ENCODE measurements around the gene ITGA8. TPM values are rescaled to one million over a fixed set of nuclear protein-coding genes. Genes with fewer than 3 reads are reported as not detected.
A peak's percentile ranks its signal among the peaks of the same experiment; 100 is the strongest.

ITGA8 gene
- total and polyA plus RNA-seq, 4 donors: 149 to 885 (median 426) TPM

DNA sequence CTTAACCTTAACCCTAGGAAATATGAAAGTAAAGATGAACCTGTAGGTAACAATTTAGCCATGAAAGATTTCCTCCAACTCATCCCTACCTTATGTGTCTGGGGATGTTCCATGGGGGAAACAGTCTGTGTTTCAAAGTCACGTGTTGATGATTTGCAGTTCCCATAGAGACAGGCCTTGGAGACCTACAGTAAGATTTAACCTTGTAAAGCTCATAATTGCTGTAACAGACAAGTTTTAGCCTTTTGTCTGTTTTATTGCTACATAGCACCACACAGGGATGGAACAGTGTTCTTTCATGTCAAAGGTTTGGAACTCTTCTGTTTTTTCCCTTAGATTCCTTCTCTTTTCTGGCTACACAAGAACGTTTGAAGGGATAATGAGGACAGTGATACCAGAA lies 35.2 kb upstream of the ITGA8 start:
- intact Hi-C loops (cut with DNase I): no loop called here
- no peak for DNase-seq
- no peaks in the 10 kb centered on the region for H3K36me3 ChIP-seq (ENCODE audit: control insufficient read depth in 1 of 2, insufficient read depth in 2 of 2, low read length in 1 of 2)
- 16 to 18% methylated on average over 2 of the region's 2 CpGs for WGBS, 2 donors
- no peaks in the 10 kb centered on the region for H3K4me1 ChIP-seq (ENCODE audit: control insufficient read depth in 1 of 2, insufficient read depth in 2 of 2, low read length in 2 of 2)
- no peak for ATAC-seq (ENCODE audit: low FRiP score)
- no peak overlapping the region for H3K4me3 ChIP-seq (ENCODE audit: low read length in 2 of 2)
- no peaks in the 10 kb centered on the region for H3K9me3 ChIP-seq (ENCODE audit: control insufficient read depth, low read length)
- H3K27ac ChIP-seq (ENCODE audit: low read depth in 1 of 2, low read length in 2 of 2): no peak overlapping the region
- H3K27me3 ChIP-seq (ENCODE audit: control insufficient read depth in 1 of 2, insufficient read depth in 2 of 2, low read length in 1 of 2): no peaks in the 10 kb centered on the region

DNA sequence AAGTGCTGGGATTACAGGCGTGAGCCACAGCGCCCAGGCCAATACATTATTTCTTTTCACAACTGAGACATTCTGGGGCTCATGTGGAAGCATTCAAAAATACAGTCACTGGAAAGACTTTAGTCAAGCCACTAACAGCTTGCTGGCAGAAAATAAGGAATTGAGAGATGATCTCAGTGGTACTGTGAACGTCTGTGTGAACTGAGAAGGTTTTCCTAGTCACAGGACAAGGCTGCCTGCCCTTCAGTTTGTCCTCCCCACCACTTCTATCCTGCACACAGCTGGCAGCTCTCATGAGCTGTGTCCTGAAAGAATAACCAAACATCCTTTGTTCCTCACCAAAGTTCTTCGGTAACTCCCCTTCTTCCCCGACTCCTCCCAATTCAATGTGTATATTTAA lies 31.3 kb upstream of the ITGA8 start:
- Histone ChIP-seq H3K36me3 (ENCODE audit: control insufficient read depth in 1 of 2, insufficient read depth in 2 of 2, low read length in 1 of 2) (no peaks in the 10 kb centered on the region), H3K4me3 (ENCODE audit: low read length in 2 of 2) (no peak overlapping the region), H3K9me3 (ENCODE audit: control insufficient read depth, low read length) (no peaks in the 10 kb centered on the region), H3K27ac (ENCODE audit: low read depth in 1 of 2, low read length in 2 of 2) (no peak overlapping the region), H3K27me3 (ENCODE audit: control insufficient read depth in 1 of 2, insufficient read depth in 2 of 2, low read length in 1 of 2) (no peaks in the 10 kb centered on the region), H3K4me1 (ENCODE audit: control insufficient read depth in 1 of 2, insufficient read depth in 2 of 2, low read length in 2 of 2) (peaks cover 0 to 2% of the 10 kb centered on the region in 2 donors)
- whole genome bisulfite sequencing, 2 donors: 74 to 77% methylated on average over 5 of the region's 5 CpGs
- intact Hi-C loops (cut with DNase I): no loop called here
- ATAC-seq (ENCODE audit: low FRiP score) (no peak), DNase-seq (no peak)

DNA sequence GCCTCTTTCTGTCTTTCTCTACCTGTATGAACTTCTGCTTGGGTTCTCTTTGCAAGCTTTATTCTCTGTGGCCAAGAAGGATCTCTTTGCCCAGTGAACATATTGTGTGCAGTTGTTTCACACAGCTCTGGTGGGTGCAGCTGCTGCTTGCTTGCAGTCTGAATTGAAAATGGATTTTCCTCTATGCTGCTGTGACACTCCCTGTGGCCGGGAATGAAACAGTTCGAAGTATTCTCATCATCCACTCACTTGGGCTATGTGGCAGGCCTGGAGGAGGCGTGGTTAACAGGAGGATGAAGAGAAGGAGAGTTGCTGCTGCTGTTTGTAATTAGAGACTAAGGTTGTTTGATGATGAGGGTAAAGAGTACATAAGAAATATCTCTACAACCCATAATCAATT lies 28.4 kb upstream of the ITGA8 start:
- H3K9me3 ChIP-seq (ENCODE audit: control insufficient read depth, low read length): no peaks in the 10 kb centered on the region
- DNase-seq: no peak
- H3K27ac ChIP-seq (ENCODE audit: low read depth in 1 of 2, low read length in 2 of 2): no peak overlapping the region
- H3K36me3 ChIP-seq (ENCODE audit: control insufficient read depth in 1 of 2, insufficient read depth in 2 of 2, low read length in 1 of 2): no peaks in the 10 kb centered on the region
- intact Hi-C loops (cut with DNase I): no loop called here
- no peak for ATAC-seq (ENCODE audit: low FRiP score)
- H3K27me3 ChIP-seq (ENCODE audit: control insufficient read depth in 1 of 2, insufficient read depth in 2 of 2, low read length in 1 of 2): no peaks in the 10 kb centered on the region
- no peak overlapping the region for H3K4me3 ChIP-seq (ENCODE audit: low read length in 2 of 2)
- 85% methylated on average over 3 of the region's 3 CpGs for WGBS, 2 donors
- H3K4me1 ChIP-seq (ENCODE audit: control insufficient read depth in 1 of 2, insufficient read depth in 2 of 2, low read length in 2 of 2): peaks cover 0 to 6% of the 10 kb centered on the region in 2 donors

DNA sequence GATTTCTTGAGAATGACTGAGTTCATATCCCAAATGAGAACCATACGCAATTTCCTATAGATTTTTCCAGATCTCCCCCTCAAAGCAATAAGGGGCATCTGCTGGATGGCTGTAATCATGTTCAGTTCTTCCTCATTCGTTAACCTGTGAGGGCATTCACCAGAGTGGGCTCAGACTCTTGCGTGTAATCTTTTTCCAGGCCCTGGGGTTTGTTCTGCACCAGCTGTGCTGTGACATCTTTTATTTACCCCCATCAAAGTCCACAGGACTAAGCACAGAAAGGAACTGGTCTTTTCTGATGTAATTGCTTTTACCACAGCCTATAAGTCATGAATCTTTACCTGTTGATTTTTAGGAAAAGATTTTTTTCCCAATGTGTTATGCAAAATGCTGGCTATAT lies 27.9 kb upstream of the ITGA8 start:
- ATAC-seq (ENCODE audit: low FRiP score) (no peak), DNase-seq (no peak)
- Histone ChIP-seq H3K4me1 (ENCODE audit: control insufficient read depth in 1 of 2, insufficient read depth in 2 of 2, low read length in 2 of 2) (peaks cover 0 to 6% of the 10 kb centered on the region in 2 donors), H3K27ac (ENCODE audit: low read depth in 1 of 2, low read length in 2 of 2) (no peak overlapping the region), H3K4me3 (ENCODE audit: low read length in 2 of 2) (no peak overlapping the region), H3K9me3 (ENCODE audit: control insufficient read depth, low read length) (no peaks in the 10 kb centered on the region), H3K36me3 (ENCODE audit: control insufficient read depth in 1 of 2, insufficient read depth in 2 of 2, low read length in 1 of 2) (no peaks in the 10 kb centered on the region), H3K27me3 (ENCODE audit: control insufficient read depth in 1 of 2, insufficient read depth in 2 of 2, low read length in 1 of 2) (no peaks in the 10 kb centered on the region)
- WGBS, 2 donors: 93 to 95% methylated on average over 3 of the region's 3 CpGs
- intact Hi-C loops (cut with DNase I): no loop called here

DNA sequence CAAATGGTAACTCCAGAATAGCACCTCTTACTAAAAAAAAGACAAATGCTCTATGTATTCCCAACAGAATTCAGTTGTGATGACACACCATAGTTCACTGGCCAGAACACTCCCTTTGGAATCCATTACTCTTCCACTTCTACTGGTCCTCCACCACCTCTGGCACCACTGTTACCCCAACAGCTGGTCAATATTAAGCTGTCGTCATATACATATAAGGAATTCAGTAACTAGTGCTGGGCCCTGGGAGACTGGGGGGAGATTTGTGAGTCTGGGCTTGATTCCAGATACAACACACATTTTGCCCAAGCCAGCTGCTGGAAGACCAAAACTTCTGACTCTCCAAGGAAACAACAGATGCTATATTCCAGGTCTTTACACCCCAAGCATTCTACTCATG lies 26.0 kb upstream of the ITGA8 start:
- DNase-seq: no peak

DNA sequence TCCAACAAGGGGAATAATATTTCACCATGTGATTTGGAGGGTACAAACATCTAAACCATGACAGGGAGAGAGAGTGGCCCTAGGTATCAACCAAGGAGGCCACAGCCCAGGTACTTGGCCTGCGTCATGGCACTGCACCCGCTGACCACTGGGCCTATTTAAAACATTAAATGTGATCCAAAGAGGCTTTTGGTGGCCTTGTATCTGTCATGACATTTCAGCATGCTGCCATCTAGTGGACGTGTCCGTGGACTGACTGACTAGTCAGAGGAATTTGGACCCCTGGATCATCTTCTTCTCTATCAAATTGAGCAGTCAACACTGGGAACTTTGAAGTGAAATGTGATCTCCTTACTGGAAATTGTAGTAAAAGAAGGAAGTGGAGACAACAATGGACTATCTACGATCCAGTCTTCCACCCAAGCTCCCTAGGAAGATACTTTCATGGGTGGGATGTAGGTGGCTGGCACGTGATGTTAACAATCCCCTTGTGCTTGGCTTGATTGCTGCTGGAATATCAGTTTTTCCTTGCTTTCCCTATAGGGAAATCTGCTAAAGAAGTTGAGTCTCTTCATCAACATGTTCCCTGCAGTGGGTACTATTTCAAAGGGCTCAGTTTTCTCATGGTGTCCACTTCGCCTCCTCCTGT lies 24.6 kb upstream of the ITGA8 start:
- no peak overlapping the region for H3K4me3 ChIP-seq (ENCODE audit: low read length in 2 of 2)
- H3K9me3 ChIP-seq (ENCODE audit: control insufficient read depth, low read length): no peaks in the 10 kb centered on the region
- 57% methylated on average over 7 of the region's 7 CpGs for WGBS, 2 donors
- no peaks in the 10 kb centered on the region for H3K36me3 ChIP-seq (ENCODE audit: control insufficient read depth in 1 of 2, insufficient read depth in 2 of 2, low read length in 1 of 2)
- no peaks in the 10 kb centered on the region for H3K27me3 ChIP-seq (ENCODE audit: control insufficient read depth in 1 of 2, insufficient read depth in 2 of 2, low read length in 1 of 2)
- DNase-seq: peak in 1 of 2 donors; percentile 56
- ATAC-seq (ENCODE audit: low FRiP score): no peak
- H3K4me1 ChIP-seq (ENCODE audit: control insufficient read depth in 1 of 2, insufficient read depth in 2 of 2, low read length in 2 of 2): peaks cover 0 to 6% of the 10 kb centered on the region in 2 donors
- H3K27ac ChIP-seq (ENCODE audit: low read depth in 1 of 2, low read length in 2 of 2): no peak overlapping the region
- intact Hi-C loops (cut with DNase I): no loop called here

More for the DNA sequence above, 26.0 kb upstream of the ITGA8 start:
- Histone ChIP-seq H3K36me3 (ENCODE audit: control insufficient read depth in 1 of 2, insufficient read depth in 2 of 2, low read length in 1 of 2) (no peaks in the 10 kb centered on the region), H3K27ac (ENCODE audit: low read depth in 1 of 2, low read length in 2 of 2) (no peak overlapping the region), H3K27me3 (ENCODE audit: control insufficient read depth in 1 of 2, insufficient read depth in 2 of 2, low read length in 1 of 2) (no peaks in the 10 kb centered on the region), H3K9me3 (ENCODE audit: control insufficient read depth, low read length) (no peaks in the 10 kb centered on the region), H3K4me3 (ENCODE audit: low read length in 2 of 2) (no peak overlapping the region), H3K4me1 (ENCODE audit: control insufficient read depth in 1 of 2, insufficient read depth in 2 of 2, low read length in 2 of 2) (peaks cover 0 to 6% of the 10 kb centered on the region in 2 donors)
- intact Hi-C loops (cut with DNase I): no loop called here
- peak; percentile 26 for ATAC-seq (ENCODE audit: low FRiP score)
- WGBS, 2 donors: 3 to 6% methylated on average over 1 of the region's 1 CpG

DNA sequence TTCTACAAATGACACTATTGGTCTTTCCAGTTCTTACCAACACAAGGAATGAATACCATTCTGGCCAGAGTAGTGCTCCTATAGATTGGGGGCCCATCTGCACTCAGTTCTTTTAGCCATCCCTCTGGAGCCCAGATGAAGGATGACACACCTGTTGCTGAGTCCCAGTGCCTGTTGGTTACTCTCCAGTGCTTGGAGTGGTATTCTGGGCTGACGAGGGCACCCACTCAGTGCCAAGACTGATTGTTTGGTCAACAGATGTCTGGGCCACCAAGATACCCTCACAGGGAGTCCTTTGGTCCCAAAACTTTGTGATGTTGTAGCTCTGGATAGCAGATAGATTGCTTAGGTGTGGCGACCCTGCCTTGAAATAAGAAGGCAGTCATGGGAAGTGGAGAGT lies 23.7 kb upstream of the ITGA8 start:
- Histone ChIP-seq H3K4me3 (ENCODE audit: low read length in 2 of 2) (no peak overlapping the region), H3K9me3 (ENCODE audit: control insufficient read depth, low read length) (no peaks in the 10 kb centered on the region), H3K4me1 (ENCODE audit: control insufficient read depth in 1 of 2, insufficient read depth in 2 of 2, low read length in 2 of 2) (peaks cover 0 to 6% of the 10 kb centered on the region in 2 donors), H3K27me3 (ENCODE audit: control insufficient read depth in 1 of 2, insufficient read depth in 2 of 2, low read length in 1 of 2) (no peaks in the 10 kb centered on the region), H3K27ac (ENCODE audit: low read depth in 1 of 2, low read length in 2 of 2) (no peak overlapping the region), H3K36me3 (ENCODE audit: control insufficient read depth in 1 of 2, insufficient read depth in 2 of 2, low read length in 1 of 2) (no peaks in the 10 kb centered on the region)
- 90 to 95% methylated on average over 2 of the region's 2 CpGs for WGBS, 2 donors
- no peak for ATAC-seq (ENCODE audit: low FRiP score)
- intact Hi-C loops (cut with DNase I): no loop called here
- DNase-seq: no peak

DNA sequence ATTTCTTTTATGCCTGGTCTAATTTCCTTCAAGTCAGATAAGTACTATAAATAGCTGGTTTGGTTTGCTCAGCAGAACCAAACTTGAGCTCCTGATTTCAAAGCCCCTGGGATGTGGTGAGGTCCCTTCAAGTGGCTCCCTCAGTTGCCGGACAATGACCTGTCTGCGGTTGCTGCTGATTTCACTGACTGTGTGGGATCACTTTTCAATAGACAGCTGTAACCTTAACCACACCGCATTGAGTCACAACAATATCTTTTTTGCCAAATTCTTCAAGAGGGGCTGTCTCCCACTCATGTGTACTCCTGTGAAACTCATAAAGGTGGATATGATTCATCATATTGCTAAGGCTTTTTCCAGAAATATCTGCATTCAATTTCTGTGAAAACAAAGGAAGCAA lies 23.1 kb upstream of the ITGA8 start:
- H3K27me3 ChIP-seq (ENCODE audit: control insufficient read depth in 1 of 2, insufficient read depth in 2 of 2, low read length in 1 of 2): no peaks in the 10 kb centered on the region
- peaks cover 0 to 6% of the 10 kb centered on the region in 2 donors for H3K4me1 ChIP-seq (ENCODE audit: control insufficient read depth in 1 of 2, insufficient read depth in 2 of 2, low read length in 2 of 2)
- H3K27ac ChIP-seq (ENCODE audit: low read depth in 1 of 2, low read length in 2 of 2): no peak overlapping the region
- H3K4me3 ChIP-seq (ENCODE audit: low read length in 2 of 2): no peak overlapping the region
- intact Hi-C loops (cut with DNase I): no loop called here
- no peak for DNase-seq
- WGBS, 2 donors: 92 to 93% methylated on average over 3 of the region's 3 CpGs
- ATAC-seq (ENCODE audit: low FRiP score): no peak
- no peaks in the 10 kb centered on the region for H3K36me3 ChIP-seq (ENCODE audit: control insufficient read depth in 1 of 2, insufficient read depth in 2 of 2, low read length in 1 of 2)
- no peaks in the 10 kb centered on the region for H3K9me3 ChIP-seq (ENCODE audit: control insufficient read depth, low read length)

DNA sequence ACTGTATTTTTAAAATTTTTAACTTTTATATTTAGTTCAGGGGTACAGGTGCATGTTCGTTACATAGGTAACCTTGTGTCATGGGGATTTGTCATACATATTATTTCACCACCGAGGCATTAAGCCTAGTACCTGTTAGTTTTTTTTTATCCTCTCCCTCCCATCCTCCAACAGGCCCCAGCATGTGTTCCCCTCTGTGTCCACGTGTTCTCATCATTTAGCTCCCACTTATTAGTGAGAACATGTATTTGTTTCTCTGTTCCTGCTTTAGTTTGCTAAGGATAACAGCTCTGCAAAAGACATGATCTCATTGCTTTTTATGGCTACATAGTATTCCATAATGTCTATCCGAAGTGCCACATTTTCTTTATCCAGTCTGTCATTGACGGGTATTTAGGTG lies 22.4 kb upstream of the ITGA8 start:
- DNase-seq (no peak), ATAC-seq (ENCODE audit: low FRiP score) (no peak)
- Histone ChIP-seq H3K27ac (ENCODE audit: low read depth in 1 of 2, low read length in 2 of 2) (no peak overlapping the region), H3K9me3 (ENCODE audit: control insufficient read depth, low read length) (no peaks in the 10 kb centered on the region), H3K27me3 (ENCODE audit: control insufficient read depth in 1 of 2, insufficient read depth in 2 of 2, low read length in 1 of 2) (no peaks in the 10 kb centered on the region), H3K4me3 (ENCODE audit: low read length in 2 of 2) (no peak overlapping the region), H3K4me1 (ENCODE audit: control insufficient read depth in 1 of 2, insufficient read depth in 2 of 2, low read length in 2 of 2) (peaks cover 0 to 6% of the 10 kb centered on the region in 2 donors), H3K36me3 (ENCODE audit: control insufficient read depth in 1 of 2, insufficient read depth in 2 of 2, low read length in 1 of 2) (no peaks in the 10 kb centered on the region)
- intact Hi-C loops (cut with DNase I): no loop called here
- WGBS, 2 donors: 69 to 73% methylated on average over 5 of the region's 5 CpGs
